22Rv1 (cell line): ENCODE data around the gene SCYGR1.

Experiments
- CTCF ChIP-seq: fragments of 450-650 bp; IDR thresholded peaks from 2 replicates; pipeline ENCODE4 v1.5.1; 2017; ENCODE audit warnings: mild to moderate bottlenecking
- ZFX ChIP-seq: fragments of 450-650 bp; IDR thresholded peaks from 2 replicates; pipeline ENCODE4 v1.6.1; 2017; ENCODE audit warnings: antibody characterized with exemption, borderline replicate concordance

GRCh38 chr2:227351639-227352038 lies 36.1 kb downstream of the SCYGR1 start:
- TF ChIP-seq CTCF = no peak
- no peak for TF ChIP-seq ZFX
